Left ventricle myocardium inferior (tissue), 1 donor: Measurements from ENCODE around the gene PTPRQ. TPM values are rescaled to one million over a fixed set of nuclear protein-coding genes. Genes with fewer than 3 reads are reported as not detected.

ENCODE experiments used
- DNase-seq: peaks from one replicate; pipeline ENCODE4 v3.0.0-alpha.2; 2020
- H3K27ac ChIP-seq: fragments of 200-600 bp; replicated peaks from 2 replicates; pipeline ENCODE4 v1.8.0; 2021
- H3K27me3 ChIP-seq: fragments of 200-600 bp; 2 replicates; pipeline ENCODE4 v1.8.0; 2021; ENCODE audit warnings: low read depth
- H3K36me3 ChIP-seq: fragments of 200-600 bp; 2 replicates; pipeline ENCODE4 v1.8.0; 2021
- H3K4me1 ChIP-seq: fragments of 200-600 bp; 2 replicates; pipeline ENCODE4 v1.8.0; 2021
- H3K4me3 ChIP-seq: fragments of 200-600 bp; 2 replicates; pipeline ENCODE4 v1.8.0; 2021; ENCODE audit warnings: mild to moderate bottlenecking, moderate library complexity
- H3K9me3 ChIP-seq: fragments of 200-600 bp; replicated peaks from 2 replicates; pipeline ENCODE4 v1.8.0; 2021
- CTCF ChIP-seq: fragments of 200-600 bp; IDR thresholded peaks from 2 replicates; pipeline ENCODE4 v1.8.0; 2021; ENCODE audit warnings: antibody characterized with exemption, mild to moderate bottlenecking, borderline replicate concordance
- intact Hi-C: fragments of 100-400 bp; cut with micrococcal nuclease; formaldehyde crosslinking; loops from one replicate; pipeline ENCODE4 v1.11.0; 2022
- total RNA-seq: library from RNA; stranded (reverse); fragmentation: NEBNext Ultra II Directional; extraction: Animal tissue kit (Norgen Biotek cat#: 25700); gene quantifications from one replicate; pipeline ENCODE4 v1.2.1, GENCODE V29; 2021
- donor health status: DM: no; HTN: yes; CAD: no; lungs with severe emphysema.

Gene PTPRQ
- total RNA-seq, 1 donor from 2014 or later, result 0.27 TPM

- Histone ChIP-seq H3K4me3 (no peak overlapping the region), H3K9me3 (no peaks in the 10 kb centered on the region), H3K4me1 (no peaks in the 10 kb centered on the region), H3K36me3 (no peaks in the 10 kb centered on the region), H3K27me3 (no peaks in the 10 kb centered on the region), H3K27ac (no peak overlapping the region)
- TF ChIP-seq CTCF, result no peak
- intact Hi-C loops, result no loop called here
- DNase-seq, result no peak
These were observed 235.5 kb downstream of the PTPRQ start for GRCh38 chr12:80679346-80680131.

- DNase-seq, result no peak
- H3K36me3 ChIP-seq, result no peaks in the 10 kb centered on the region
- H3K27me3 ChIP-seq, result no peaks in the 10 kb centered on the region
- H3K4me1 ChIP-seq, result no peaks in the 10 kb centered on the region
- no peak for TF ChIP-seq CTCF
- H3K27ac ChIP-seq, result no peak overlapping the region
- H3K4me3 ChIP-seq, result no peak overlapping the region
- intact Hi-C loops, result no loop called here
- no peaks in the 10 kb centered on the region for H3K9me3 ChIP-seq
These were observed 237.3 kb downstream of the PTPRQ start for GRCh38 chr12:80681287-80681686.

- H3K36me3 ChIP-seq, result no peaks in the 10 kb centered on the region
- H3K27ac ChIP-seq, result no peak overlapping the region
- no peaks in the 10 kb centered on the region for H3K27me3 ChIP-seq
- H3K4me3 ChIP-seq, result no peak overlapping the region
- H3K4me1 ChIP-seq, result no peaks in the 10 kb centered on the region
- no peak for DNase-seq
- peaks cover 3% of the 10 kb centered on the region for H3K9me3 ChIP-seq
- TF ChIP-seq CTCF, result no peak
- intact Hi-C loops, result no loop called here
These were observed 237.8 kb downstream of the PTPRQ start for GRCh38 chr12:80681786-80682185.

GRCh38 chr12:80684077-80684495 is 240.1 kb downstream of the PTPRQ start:
- intact Hi-C loops, result no loop called here
- H3K4me3 ChIP-seq, result no peak overlapping the region
- H3K27ac ChIP-seq, result no peak overlapping the region

GRCh38 chr12:80690090-80690489 is 246.1 kb downstream of the PTPRQ start:
- H3K27ac ChIP-seq, result no peak overlapping the region
- no peak for DNase-seq
- no peaks in the 10 kb centered on the region for H3K4me1 ChIP-seq
- no peak overlapping the region for H3K4me3 ChIP-seq
- peaks cover 9% of the 10 kb centered on the region for H3K9me3 ChIP-seq
- no peaks in the 10 kb centered on the region for H3K27me3 ChIP-seq
- intact Hi-C loops, result no loop called here
- H3K36me3 ChIP-seq, result no peaks in the 10 kb centered on the region
- no peak for TF ChIP-seq CTCF

More at GRCh38 chr12:80684077-80684495, 240.1 kb downstream of the PTPRQ start:
- Histone ChIP-seq H3K9me3 (peaks cover 9% of the 10 kb centered on the region), H3K4me1 (no peaks in the 10 kb centered on the region), H3K36me3 (no peaks in the 10 kb centered on the region), H3K27me3 (no peaks in the 10 kb centered on the region)
- DNase-seq, result no peak
- no peak for TF ChIP-seq CTCF
